CD4-positive, alpha-beta T cell treated with Interleukin-21 for 1 hour (primary cell): ENCODE data around the gene PARP3.
"Not testable (repeated sequence)": the region's sequence is repeated elsewhere in the genome, so short reads cannot be mapped to it uniquely, and the experiment has no call there.

Experiments used
- DNase-seq: peaks from one replicate; pipeline ENCODE4 v3.0.0-alpha.2; 2020

Gene PARP3

DNA sequence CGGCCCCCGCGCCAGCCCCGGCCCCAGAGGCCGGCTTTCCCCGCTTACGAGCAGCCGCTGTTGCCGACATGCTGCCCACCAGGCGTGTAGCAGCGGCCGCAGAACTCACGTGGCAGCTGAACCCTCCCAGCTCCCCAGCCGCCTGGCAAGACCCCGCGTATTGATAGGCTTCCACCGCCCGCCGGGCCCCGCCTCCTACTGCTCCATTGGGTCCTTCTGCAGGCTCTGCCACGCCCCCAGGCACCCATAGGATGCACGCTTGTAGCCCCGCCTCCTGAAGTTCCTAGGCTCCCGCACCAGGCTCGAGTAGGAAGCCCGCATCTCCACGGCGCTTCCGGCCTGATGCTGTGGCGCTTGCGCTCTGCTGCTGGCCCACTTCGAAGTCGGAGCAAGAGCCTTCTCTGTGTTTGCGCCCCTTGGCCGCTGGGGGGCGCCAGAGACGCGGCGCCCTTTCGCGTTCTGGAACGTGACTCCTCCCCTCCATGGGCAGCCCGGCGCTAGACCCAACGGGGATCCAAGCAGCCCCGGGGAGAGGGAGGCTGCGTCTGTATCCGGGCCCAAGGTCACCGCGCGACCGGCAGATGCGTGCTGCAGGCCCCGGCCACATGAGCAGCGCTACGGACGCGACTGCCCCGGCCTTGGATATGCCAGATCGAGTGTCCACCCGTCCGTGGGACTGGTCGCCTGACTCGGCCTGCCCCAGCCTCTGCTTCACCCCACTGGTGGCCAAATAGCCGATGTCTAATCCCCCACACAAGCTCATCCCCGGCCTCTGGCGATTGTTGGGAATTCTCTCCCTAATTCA lies at the start of gene PARP3, which contains the start of gene RRP9:
Gene PARP3, plus strand, starts transcription at position 566 of the 805 bp plus-strand sequence. CDS start 993 bp downstream, outside the sequence.
Gene RRP9, minus strand, starts transcription at position 107 of the 805 bp plus-strand sequence. Its CDS starts 37 bp downstream, at position 70.
- DNase-seq, result peak; percentile 100

DNA sequence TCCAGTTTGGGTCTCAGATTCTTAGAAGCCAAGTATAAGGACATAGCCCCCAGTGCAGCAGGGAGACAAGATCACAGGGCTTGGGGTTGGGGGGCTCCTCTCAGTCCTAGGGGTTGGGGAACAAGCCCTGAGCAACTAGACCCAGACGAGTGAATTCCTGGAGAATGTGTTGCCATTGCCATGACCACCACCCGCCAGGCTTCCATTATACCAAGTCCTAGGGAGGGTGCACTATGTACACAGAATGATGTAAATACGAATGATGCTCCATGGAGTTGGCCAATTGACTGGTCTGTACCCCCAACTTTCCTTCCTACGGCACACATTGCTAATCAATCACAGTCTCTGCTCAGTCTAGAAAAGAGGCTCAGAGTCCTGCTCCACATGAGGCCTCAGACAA lies 47.8 kb upstream of the PARP3 start:
- DNase-seq, result no peak

DNA sequence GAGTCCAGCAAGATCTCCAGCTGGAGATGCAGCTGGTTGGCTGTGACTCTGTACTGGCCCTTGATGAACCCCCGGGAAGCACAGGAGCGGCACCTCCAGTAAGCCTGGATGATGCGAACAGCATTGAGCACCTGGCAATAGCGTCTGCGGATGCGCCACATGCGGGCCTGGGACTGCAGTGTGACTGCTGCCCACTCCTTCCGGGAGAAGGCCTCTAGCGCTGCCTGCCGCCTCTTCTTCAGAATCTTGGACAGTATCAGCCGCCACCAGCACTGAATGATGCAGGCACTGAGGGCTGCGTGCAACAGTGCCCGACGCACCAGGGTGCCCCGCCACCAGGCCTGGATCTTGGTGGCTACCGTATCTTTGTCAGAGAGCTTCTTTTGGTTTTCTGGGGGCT lies 47.2 kb upstream of the PARP3 start:
- no peak for DNase-seq

DNA sequence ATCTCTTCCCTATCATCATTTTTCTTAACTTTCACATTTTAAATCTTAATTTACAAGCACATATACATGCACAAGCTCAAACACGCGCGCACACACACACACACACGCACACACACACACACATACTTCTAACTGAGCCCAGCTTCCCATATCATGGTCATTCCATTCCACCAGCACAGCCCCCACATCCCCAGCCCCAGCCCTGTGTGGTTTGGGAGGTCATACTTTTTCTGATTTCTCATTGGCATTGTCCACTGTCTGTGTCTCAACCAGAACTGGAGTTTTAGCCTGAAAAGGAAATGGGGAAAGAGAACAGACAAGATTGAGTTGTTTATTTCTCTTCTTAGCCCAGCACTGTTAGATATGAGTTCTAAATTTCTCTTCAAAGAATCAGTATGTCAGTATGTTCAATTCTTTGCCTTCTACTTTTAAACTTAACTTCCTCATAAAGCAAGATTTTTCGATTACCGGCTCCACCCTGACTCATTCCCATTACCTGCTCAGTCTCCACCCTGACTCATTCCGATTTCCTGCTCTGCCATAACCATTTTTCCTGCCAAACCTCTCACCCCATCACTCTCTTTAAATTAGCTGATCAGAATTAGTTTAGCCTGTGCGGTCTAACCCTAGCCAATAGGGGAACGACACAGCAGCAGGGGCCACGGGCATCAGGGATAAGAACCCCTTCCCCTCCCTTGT lies 45.4 kb upstream of the PARP3 start:
- DNase-seq, result no peak

DNA sequence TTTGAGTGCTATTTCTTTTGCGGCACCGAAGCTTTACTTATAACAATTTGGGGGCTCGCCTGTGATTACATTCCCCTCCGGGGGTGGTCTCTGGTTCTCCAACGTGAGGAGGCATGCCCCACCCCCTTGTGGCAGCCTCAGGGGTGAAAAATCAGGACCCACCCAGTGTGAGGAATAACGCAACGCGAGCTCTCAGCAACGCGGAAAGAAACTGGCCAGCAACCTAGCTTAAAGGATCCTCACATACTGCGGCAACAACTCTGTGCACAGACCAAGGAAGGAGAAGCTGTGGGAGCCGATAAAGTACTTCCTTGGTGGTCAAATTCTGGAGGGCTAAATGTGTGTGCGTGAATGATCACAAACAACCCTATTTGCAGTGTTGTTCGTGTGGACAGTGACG lies 44.8 kb upstream of the PARP3 start:
- no peak for DNase-seq

DNA sequence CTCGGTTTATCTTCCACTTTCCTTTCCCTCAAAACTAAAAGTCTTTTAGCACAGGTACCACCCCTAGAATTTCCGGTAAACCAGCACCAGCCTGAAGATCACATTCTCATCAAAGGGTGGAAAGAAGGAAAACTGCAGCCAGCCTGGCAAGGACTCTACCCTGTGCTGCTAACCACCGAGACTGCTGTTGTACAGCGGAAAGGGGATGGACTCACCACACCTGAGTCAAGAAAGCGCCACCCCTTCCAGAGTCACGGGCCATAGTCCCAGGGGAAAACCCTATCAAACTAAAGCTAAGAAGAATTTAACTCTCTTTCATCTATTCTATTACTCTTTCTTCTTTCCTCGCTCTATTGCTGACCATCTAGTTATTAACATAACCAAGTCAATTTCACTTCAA lies 42.1 kb upstream of the PARP3 start:
- DNase-seq, result not testable (repeated sequence)

DNA sequence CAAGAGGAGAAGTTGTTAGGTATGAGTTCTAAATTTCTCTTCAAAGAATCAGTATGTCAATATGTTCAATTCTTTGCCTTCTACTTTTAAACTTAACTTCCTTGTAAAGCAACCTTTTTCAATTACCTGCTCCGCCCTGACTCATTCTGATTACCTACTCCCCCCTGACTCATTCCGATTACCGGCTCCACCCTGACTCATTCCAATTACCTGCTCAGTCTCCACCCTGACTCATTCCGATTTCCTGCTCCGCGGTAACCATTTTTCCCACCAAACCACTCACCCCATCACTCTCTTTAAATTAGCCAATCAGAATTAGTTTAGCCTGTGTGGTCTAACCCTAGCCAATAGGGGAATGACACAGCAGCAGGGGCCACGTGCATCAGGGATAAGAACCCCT lies 39.8 kb upstream of the PARP3 start:
- not testable (repeated sequence) for DNase-seq

DNA sequence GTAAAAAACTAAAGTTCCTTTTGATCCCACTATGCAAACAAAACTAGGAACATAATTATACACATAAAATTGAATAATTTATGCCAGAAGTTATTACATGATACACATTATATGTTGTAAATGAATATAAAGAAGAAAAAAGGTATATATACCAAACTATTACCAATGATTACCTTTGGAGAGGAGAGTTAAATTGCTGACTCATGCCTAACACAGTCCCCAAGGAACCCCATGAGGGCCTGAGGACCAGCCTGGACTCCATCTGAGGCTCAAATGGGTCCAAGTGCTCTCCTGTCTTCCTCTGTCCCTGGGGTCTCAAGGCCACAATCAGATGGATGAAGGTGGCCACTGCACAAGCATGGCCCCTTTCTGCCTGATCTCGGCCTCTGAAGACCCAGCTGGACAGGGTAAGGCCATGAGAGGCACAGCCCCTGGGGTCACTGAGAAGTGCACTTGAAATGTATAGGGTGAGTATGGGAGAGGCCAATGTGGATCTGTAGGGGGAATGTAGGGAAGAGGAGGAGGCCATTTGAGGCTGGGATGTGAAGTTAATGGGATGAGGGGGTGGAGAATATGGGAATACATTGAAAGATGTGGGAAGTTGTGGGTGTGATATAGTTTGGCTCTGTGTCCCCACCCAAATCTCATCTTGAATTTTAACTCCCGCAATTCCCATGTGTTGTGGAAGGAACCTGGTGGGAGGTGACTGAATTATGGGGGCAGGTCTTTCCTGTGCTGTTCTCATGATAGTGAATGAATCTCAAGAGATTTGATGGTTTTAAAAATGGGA lies 37.9 kb upstream of the PARP3 start:
- DNase-seq, result no peak

DNA sequence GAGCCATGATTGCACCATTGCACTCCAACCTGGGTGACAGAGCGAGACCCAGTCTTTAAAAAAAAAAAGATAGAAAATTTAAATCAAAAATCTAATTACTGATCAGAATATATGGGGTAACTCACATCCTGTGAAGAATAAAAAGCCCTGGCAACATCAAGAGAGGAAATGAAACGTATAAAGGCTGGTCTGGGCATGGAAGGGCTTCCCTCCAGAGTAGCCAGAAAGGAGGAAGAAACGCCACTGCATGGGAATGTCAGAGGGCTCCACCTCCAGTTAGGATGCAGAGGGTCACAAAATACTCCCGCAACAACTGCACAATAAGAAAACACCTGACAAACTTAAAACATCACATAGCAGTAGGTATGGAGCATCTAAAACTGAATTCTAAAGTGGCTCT lies 34.1 kb upstream of the PARP3 start:
- DNase-seq, result no peak

DNA sequence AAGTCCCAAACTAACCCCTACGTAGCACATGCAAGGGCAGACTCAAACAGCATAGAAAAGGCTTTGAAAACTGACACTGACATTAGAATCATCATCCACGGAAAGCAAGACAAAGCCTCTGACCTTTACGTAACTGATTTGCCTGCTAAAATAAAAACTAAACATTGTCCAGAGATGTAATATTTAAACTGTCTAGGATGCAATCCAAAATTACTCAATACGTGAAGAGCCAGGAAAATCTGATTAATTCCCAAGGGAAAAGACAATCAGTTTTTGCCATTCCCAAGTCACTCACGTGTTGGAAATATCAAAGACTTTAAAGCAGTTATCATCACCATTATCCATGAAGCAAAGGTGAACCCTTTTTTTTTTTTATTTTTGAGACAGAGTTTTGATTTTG lies 25.7 kb upstream of the PARP3 start:
- DNase-seq, result no peak

DNA sequence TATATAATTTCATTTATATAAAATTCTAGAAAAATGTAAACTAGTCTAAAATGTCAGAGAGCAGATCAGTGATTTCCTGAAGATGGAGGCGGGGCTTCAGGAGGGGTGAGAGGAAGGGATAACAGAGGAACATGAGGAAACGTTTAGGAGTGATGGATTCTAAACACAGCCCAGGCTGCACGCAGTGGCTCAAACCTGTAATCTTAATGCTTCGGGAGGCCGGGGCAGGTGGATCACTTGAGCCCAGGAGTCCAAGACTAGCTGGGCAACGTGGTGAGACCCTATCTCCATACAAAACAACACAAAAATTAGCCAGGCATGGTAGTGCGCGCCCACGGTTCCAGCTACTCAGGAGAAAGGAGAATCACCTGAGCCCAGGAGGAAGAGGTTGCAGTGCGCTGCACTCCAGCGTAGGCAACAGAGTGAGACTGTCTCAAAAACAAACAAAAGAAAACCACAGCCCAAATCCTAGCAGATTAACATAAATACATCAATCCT lies 21.0 kb upstream of the PARP3 start:
- no peak for DNase-seq

DNA sequence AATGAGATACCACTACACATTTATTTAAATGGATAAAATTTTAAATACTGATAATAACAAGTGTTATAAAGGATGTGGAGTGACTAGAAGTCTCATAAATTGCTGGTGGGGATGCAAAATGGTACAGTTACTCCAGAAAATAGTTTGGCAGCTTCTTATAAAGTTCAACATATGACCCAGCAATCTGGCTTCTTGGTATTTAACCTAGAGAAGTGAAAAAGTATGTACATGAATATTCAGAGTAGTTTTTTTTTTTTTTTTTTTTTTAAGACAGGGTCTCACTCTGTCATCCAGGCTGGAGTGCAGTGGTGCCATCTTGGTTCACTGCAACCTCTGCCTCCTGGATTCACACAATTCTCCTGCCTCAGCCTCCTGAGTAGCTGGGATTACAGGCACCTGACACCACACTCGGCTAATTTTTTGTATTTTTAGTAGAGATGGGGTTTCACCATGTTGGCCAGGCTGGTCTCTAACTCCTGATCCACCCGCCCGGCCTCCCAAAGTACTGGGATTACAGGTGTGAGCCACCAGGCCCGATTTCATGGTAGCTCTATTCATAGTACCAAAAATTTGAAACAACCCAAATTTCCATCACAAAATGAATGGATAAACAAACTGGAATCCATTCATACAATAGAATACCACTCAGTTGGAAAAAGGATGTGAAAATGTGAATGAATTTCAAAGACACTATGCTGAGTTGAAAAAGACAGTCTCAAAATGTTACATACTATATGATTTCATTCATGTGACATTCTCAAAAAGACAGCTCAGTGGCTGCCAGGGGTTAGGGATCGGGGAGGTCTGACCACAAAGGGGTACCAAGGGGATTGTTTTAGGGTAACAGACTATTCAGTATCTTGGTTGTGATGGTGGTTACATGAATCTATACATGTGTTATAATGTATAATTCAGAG lies 14.8 kb upstream of the PARP3 start:
- no peak for DNase-seq

DNA sequence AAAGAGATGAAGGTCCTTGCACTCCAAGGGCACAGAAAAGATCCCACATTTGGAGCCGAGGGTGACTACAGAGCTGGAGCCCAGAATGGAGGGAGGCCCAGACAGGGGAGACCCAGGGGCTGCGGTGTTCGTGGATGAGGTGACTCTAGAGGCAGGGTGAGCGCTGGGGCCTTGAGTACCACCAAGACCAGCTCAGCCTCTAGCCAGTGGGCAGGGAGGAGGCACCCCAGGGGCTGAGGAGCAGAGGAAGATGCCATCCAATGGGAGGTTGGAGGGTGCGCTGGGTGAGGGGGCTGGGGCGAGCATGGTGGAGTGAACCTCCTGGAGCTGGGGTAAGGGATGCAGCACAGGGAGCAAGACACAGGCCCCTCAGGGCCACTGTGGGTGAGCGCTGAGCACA lies 13.7 kb upstream of the PARP3 start:
- no peak for DNase-seq

DNA sequence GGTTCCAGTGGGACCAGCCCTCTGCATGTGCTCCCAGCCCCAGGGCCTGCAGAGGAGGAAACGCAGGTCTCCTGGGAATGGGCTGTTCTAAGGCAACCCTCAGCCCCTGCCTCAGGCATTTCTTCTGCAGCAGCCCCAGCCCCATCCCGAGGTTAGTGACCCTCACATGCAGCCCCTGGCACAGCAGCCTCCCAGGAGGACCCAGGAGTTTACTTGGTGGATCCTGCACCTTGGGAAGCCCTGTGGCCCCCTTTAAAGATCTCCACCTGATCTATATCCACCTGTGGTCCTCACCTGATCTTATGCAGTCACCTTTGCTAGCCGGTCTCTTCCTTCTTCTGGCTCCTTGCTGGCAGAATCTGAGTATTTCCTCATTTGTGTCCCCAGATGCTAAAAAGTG lies 13.2 kb upstream of the PARP3 start:
- not testable (repeated sequence) for DNase-seq

DNA sequence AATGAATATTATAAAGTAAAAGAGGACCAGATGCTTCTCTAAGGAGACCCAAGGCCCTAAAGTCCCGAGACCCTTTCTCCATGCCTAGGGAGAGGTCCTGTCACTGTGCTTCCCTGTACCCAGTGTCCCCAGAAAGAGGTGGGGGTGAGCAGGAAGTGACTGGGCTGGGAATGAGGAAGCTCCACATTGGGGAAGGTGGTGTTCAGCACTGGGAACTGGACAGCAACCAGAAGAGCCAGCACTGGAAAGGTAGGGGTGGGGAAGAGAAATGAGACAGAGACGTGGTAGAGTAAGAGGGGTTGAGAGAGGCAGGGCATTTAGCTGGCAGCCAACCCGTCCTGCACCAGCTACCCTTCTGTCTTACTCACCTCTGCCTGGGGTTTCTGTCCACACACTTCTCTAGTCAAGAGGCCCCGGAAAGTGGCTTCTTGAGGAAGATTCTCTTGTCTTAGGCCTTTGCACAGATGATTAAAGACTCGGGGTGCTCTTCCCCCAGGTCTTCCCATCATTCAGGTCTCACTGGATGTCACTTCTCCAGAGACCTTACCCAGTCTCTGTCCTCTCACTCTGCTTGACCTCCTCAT lies 12.7 kb upstream of the PARP3 start:
- no peak for DNase-seq

DNA sequence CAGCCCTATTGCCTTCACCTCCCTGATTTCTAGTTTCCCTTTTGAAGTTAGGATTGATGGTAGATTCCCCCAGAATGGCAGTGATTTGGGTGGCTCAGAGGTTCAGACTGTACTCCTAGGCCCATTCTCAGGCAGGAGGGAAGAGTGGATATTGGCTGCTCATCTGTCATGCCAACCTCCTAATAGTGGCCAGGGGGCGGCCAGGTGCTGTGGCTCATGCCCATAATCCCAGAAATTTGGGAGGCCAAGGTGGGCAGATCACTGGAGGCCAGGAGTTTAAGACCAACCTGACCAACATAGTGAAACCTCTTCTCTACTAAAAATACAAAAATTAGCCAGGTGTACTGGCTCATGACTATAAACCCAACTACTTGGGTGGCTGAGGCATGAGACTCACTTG lies 11.7 kb upstream of the PARP3 start:
- DNase-seq, result no peak

DNA sequence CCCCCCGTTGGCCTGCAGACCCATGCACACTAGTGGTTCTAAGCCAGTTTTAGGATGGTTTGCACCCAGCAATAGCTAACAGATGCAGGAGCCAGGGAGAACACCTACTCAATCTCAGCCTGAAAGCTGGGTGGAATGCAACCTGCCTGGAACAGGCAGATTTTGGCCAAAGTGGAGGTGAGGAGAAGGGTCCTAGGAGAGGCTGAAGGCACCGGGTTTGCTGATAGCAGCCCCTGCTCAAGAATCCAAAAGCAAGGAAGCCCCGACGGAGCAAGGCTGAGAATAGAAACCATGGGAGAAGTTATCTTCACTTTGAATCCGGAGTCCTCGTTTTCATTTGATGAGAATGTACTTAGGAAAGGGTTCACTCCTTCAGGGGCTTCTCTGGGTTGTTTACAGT lies 10.4 kb upstream of the PARP3 start:
- no peak for DNase-seq

DNA sequence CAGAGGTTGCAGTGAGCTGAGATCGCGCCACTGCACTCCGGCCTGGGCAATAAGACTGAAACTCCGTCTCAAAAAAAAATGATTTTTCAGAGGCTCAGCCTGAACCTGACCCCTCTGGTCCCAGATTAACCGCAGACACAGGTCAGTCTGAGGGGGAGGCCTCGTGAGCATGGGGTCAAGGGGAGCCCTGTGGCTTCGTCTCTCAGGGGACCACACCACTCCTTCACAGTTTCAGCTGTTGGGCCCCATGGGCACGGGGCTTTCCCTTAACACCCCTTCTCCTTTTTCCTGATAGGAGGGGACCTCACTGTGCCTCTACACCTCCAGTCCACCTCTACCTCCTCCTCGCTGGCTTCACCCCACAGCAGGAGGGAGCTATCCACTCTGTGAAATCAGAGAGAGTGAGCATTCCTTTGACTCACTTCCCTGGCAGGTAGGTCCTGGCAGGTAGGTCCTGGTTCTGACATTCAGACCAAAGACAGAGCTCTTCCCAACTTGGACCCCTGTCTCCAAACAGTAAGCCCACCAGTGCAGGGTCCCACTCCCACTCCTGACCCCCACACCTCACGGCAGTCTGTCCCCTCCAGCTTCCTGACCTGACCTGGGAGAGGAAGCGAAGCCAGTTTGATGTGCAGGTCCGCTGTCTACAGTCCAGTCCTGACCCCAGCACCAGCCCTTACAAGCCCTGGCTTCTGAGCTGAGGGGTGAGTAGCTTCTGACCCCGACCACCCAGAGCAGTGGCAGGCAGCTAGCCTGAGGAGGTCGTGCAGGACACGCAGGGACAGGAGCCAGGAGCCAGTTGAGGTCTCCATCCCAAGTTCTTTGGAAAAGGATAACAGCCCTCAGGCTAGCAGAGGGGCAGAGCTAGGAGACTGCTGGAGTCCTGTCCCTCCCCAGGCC lies 9.4 kb upstream of the PARP3 start:
- no peak for DNase-seq

DNA sequence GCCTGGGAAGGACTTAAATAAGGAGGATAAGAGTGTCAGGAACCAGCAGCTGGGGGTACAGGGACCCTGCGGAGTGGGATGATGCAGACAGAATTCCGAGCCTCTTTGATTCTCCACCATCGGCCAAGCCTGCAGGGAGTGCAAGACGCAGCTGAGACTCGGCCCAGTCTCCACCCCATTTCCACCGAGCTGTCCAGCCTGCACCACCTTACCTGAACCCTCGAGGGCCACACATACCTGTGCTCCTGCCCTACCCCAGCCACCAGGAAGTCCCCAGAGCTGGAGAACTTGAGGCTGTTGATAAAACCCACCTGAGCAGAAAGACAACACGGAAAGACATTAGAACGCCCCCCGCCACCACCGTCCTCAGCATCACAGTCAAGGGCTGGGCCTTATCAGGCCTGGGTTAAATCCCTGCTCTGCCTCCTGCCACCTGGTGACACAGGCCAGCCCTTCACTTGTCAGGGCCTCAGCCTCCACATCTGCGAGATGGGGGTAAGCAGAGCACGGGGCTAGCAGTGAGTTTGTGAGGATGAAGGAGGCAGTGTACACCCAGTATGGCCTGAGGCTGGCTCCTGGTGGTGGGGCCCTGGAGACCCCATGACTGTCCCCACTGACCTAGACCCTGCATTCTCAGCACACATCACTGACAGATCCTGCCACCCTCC lies 8.6 kb upstream of the PARP3 start:
- DNase-seq, result no peak
